Activated naive CD4-positive, alpha-beta T cell treated with anti-CD3 and anti-CD28 coated beads, Interleukin-2, amount 50 U/mL, for 24 hours (primary cell): ENCODE data around the gene EPRS1.
"Not testable (repeated sequence)": the region's sequence is repeated elsewhere in the genome, so short reads cannot be mapped to it uniquely, and the experiment has no call there.

Source experiments
- H3K27ac Mint-ChIP-seq: one replicate; pipeline ENCODE4 v1.8.0; 2021; ENCODE audit warnings: mild to moderate bottlenecking, mixed read lengths
- H3K27me3 Mint-ChIP-seq: one replicate; pipeline ENCODE4 v1.8.0; 2021; ENCODE audit warnings: mixed read lengths
- H3K36me3 Mint-ChIP-seq: one replicate; pipeline ENCODE4 v1.8.0; 2021; ENCODE audit warnings: mixed read lengths
- H3K4me1 Mint-ChIP-seq: one replicate; pipeline ENCODE4 v1.8.0; 2021; ENCODE audit warnings: mixed read lengths
- H3K4me3 Mint-ChIP-seq: one replicate; pipeline ENCODE4 v1.8.0; 2021; ENCODE audit warnings: mild to moderate bottlenecking, mixed read lengths
- H3K9me3 Mint-ChIP-seq: one replicate; pipeline ENCODE4 v1.8.0; 2021; ENCODE audit warnings: mixed read lengths

EPRS1 gene

DNA sequence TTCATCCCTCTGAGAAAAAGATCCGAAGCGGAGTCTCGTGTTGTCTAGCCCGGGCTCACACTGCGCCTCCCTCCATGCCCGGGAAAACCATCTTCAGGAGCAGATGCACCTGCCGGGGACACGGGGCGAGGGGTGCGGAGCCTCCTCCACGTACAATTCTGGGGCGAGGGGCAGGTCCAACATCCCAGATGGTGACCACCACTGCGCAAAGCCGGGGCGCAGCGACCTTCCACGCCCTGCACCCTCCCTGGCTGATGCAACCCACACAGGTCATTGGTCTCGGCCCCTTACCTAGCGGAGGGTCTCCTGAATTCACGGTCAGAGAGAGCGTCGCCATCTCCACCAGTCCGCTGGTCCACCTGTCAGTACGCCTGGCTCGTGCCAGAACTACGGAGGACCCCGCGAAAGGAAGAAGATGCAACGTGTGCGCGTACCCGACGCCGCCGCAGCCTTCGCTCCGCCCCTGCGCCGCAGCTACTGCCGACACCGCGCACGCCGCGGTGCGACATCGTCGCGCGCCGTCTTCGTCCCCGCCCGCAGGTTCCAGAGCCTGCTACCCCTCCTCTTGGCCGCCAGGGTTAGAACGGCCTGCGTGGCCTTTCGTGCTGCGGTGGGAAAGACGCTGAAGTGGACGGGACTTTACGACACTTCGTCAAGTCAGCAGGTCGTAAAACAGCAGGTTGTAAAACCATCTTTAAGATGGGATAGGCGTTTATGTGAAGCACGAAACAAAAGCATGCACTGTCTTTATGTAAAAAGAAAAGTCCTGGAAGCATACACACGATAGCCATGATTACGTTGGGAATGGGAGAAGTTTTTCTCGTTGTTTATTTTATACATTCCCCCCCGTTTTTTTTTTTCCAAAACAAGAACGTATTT, at the start of gene EPRS1:
TSS of gene EPRS1 (minus strand) at position 454 of the 879 bp plus-strand sequence. CDS start at position 337, 117 bp downstream.
- peaks cover 7% of the 10 kb centered on the region for H3K36me3 Mint-ChIP-seq
- peak within 1 kb of the TSS; percentile 97 for H3K4me3 Mint-ChIP-seq

GRCh38 chr1:220094016-220094911, 48.0 kb upstream of the EPRS1 start, which contains the start of gene IARS2:
Gene IARS2, plus strand, starts transcription at chr1:220094132. Its CDS starts 85 bp downstream, at chr1:220094217.
- Mint-ChIP-seq H3K4me3 (peak within 1 kb of the TSS; percentile 73), H3K36me3 (peaks cover 9% of the 10 kb centered on the region), H3K27me3 (no peaks in the 10 kb centered on the region), H3K9me3 (no peaks in the 10 kb centered on the region), H3K27ac (peak within 1 kb of the TSS; percentile 62), H3K4me1 (peaks cover 41% of the 10 kb centered on the region)

More for the DNA sequence above, at the start of gene EPRS1:
- Mint-ChIP-seq H3K4me1 (peaks cover 32% of the 10 kb centered on the region), H3K27me3 (no peaks in the 10 kb centered on the region), H3K9me3 (no peaks in the 10 kb centered on the region), H3K27ac (peak within 1 kb of the TSS; percentile 99)

GRCh38 chr1:220093361-220094015, 47.2 kb upstream of the EPRS1 start:
- Mint-ChIP-seq H3K4me1 (peaks cover 41% of the 10 kb centered on the region), H3K36me3 (peaks cover 9% of the 10 kb centered on the region), H3K9me3 (no peaks in the 10 kb centered on the region), H3K27me3 (no peaks in the 10 kb centered on the region), H3K4me3 (no peak overlapping the region), H3K27ac (peak overlapping the region; percentile 62)

DNA sequence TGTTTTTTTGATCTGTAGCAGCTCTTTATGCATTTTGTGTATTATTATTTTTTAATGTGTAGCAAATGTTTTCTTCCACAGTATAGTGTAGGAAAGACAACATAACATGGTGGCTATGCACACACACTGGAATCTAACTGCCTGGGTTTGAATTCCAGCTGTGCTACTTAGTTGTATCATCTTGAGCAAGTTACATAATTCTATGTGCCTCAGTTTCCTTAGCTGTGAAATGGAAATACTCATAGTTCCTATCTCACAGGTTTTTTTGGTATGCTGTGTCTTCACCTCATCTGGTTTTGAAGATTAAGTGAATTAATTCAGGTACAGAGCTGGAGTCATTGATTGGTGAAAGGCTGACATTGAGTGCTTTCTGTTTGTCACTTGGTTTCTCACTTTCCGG, 46.4 kb upstream of the EPRS1 start:
- Mint-ChIP-seq H3K4me3 (no peak overlapping the region), H3K27ac (peak overlapping the region; percentile 68)

GRCh38 chr1:220089650-220090556, 43.6 kb upstream of the EPRS1 start, which contains the start of gene BPNT1:
Gene BPNT1, minus strand, starts transcription at chr1:220089788. Its CDS starts 9,942 bp downstream, at chr1:220079846.
- Mint-ChIP-seq H3K27me3 (no peaks in the 10 kb centered on the region), H3K27ac (peak within 1 kb of the TSS; percentile 98), H3K9me3 (no peaks in the 10 kb centered on the region), H3K4me1 (peaks cover 28% of the 10 kb centered on the region), H3K36me3 (no peaks in the 10 kb centered on the region), H3K4me3 (peak within 1 kb of the TSS; percentile 95)

More for the DNA sequence above, 46.4 kb upstream of the EPRS1 start:
- Mint-ChIP-seq H3K4me1 (peaks cover 36% of the 10 kb centered on the region), H3K27me3 (no peaks in the 10 kb centered on the region), H3K9me3 (no peaks in the 10 kb centered on the region), H3K36me3 (peaks cover 4% of the 10 kb centered on the region)

GRCh38 chr1:220086261-220086686, 40.0 kb upstream of the EPRS1 start:
- H3K9me3 Mint-ChIP-seq, H3K4me3 Mint-ChIP-seq, H3K27ac Mint-ChIP-seq, H3K27me3 Mint-ChIP-seq, H3K36me3 Mint-ChIP-seq: not testable (repeated sequence)
- peaks cover 18% of the 10 kb centered on the region for H3K4me1 Mint-ChIP-seq

DNA sequence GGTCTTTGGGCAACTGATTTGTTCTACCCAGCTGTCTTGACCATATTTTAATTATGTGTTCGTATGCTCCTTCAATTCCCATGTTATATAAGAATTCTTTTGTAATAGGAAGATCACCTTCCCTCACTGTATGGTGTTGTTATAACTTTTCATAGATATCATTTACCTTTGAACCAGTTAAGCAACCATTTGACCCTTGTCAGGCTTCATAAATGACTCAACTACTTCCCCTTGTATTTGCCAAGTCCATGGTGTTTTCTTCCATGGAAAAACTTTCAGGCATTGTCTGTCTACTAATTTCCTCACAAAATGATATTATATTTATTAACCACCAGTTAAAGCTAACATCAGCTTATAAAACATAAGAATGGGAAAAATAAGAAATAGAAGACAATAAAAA, 38.2 kb upstream of the EPRS1 start:
- H3K4me3 Mint-ChIP-seq = no peak overlapping the region
- H3K9me3 Mint-ChIP-seq = no peaks in the 10 kb centered on the region
- H3K27ac Mint-ChIP-seq = no peak overlapping the region
- H3K27me3 Mint-ChIP-seq = no peaks in the 10 kb centered on the region
- H3K36me3 Mint-ChIP-seq = peaks cover 5% of the 10 kb centered on the region
- H3K4me1 Mint-ChIP-seq = peaks cover 14% of the 10 kb centered on the region

GRCh38 chr1:220077887-220078286, 31.6 kb upstream of the EPRS1 start:
- Mint-ChIP-seq H3K4me3 (no peak overlapping the region), H3K27me3 (no peaks in the 10 kb centered on the region), H3K9me3 (no peaks in the 10 kb centered on the region), H3K36me3 (peaks cover 9% of the 10 kb centered on the region), H3K27ac (no peak overlapping the region), H3K4me1 (peaks cover 6% of the 10 kb centered on the region)

GRCh38 chr1:220076861-220077762, 30.8 kb upstream of the EPRS1 start:
- H3K4me3 Mint-ChIP-seq = no peak overlapping the region
- peaks cover 12% of the 10 kb centered on the region for H3K36me3 Mint-ChIP-seq
- no peaks in the 10 kb centered on the region for H3K27me3 Mint-ChIP-seq
- H3K27ac Mint-ChIP-seq = no peak overlapping the region
- H3K9me3 Mint-ChIP-seq = no peaks in the 10 kb centered on the region
- peaks cover 6% of the 10 kb centered on the region for H3K4me1 Mint-ChIP-seq

DNA sequence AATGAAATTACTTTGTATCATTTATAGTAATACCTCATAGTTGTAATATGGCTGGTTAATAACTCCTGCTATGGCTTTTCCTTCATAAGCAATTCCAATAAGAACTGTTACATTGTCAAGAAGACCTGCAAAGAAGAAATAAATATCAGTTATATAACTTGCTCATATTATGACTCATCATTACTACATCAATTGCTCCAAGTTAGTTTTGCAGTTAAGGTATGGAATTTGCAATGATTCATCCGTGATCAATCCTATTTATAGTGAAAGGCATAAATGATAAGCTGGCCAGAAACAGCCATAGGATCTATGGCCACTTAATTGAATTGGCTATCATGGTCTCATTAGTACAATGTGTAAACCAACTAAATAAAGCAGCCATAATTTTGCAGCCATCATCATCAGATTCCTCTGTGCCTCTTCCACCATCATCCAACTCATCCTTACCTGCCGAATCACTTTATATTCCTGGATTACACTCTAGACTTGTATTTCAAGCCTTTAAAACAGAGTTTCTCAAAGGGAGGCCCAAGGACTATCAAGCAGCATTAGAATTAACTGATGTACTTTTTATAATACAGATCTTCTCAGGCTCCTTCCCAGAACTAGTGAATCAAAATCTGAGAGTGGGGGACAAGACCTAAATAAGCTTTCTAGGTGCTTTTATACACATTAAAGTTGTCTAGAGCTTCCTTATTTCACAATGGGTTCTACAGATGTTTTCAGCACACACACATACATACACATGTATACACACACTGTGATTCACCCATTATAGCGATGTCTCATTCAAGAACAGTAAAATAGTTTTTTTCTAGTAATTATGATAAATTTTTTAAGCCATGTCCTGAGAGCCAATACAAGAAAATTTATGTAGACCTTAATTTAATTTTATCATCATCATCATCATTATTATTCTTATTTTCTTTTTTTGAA, 21.2 kb upstream of the EPRS1 start:
- H3K27ac Mint-ChIP-seq = no peak overlapping the region
- peaks cover 20% of the 10 kb centered on the region for H3K36me3 Mint-ChIP-seq
- H3K27me3 Mint-ChIP-seq = no peaks in the 10 kb centered on the region
- no peak overlapping the region for H3K4me3 Mint-ChIP-seq
- H3K9me3 Mint-ChIP-seq = no peaks in the 10 kb centered on the region
- no peaks in the 10 kb centered on the region for H3K4me1 Mint-ChIP-seq

GRCh38 chr1:220062629-220063028, 16.3 kb upstream of the EPRS1 start:
- no peak overlapping the region for H3K27ac Mint-ChIP-seq

DNA sequence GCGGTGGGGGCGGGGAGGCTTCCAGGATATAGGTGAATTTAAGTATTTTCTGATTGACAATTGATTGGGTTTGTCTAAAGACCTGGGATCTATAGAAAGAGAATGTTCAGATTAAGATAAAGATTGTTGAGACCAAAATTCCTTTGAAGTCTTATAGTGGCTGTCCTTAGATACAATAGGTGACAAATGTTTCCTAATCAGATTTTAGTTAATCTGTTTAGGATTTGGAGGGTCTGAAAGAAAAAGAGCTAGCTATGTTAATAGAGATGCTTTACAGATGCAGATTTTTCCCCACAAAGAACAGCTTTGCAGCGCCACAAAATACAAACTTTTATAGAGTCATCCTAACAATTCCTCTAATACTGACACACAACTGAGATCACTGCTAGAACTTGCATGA, 14.6 kb upstream of the EPRS1 start:
- Mint-ChIP-seq H3K4me3 (no peak overlapping the region), H3K27ac (no peak overlapping the region), H3K9me3 (no peaks in the 10 kb centered on the region), H3K36me3 (peaks cover 21% of the 10 kb centered on the region), H3K27me3 (no peaks in the 10 kb centered on the region), H3K4me1 (no peaks in the 10 kb centered on the region)

More at GRCh38 chr1:220062629-220063028, 16.3 kb upstream of the EPRS1 start:
- Mint-ChIP-seq H3K36me3 (peaks cover 21% of the 10 kb centered on the region), H3K27me3 (no peaks in the 10 kb centered on the region), H3K4me1 (no peaks in the 10 kb centered on the region), H3K4me3 (no peak overlapping the region), H3K9me3 (no peaks in the 10 kb centered on the region)

DNA sequence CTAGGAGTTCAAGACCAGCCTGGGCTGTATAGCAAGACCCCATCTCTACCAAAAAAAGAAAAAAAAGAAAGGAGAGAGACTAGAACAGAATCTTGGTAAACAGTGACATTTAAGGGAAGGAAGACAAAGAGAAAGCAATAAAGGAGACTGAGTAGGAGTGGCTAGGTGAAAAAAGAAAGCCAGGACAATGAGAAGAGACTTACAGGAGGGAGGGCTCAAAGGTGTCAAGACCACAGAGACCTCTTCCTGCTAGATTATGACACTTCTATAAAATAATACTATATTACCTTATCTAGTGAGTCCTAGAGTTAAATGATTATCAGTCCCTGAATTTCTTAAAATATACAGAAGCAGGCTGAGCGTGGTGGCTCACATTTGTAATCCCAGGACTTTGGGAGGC, 10.1 kb upstream of the EPRS1 start:
- H3K36me3 Mint-ChIP-seq = peaks cover 4% of the 10 kb centered on the region
- peak overlapping the region; percentile 37 for H3K27ac Mint-ChIP-seq
- H3K4me3 Mint-ChIP-seq = no peak overlapping the region
- H3K9me3 Mint-ChIP-seq = no peaks in the 10 kb centered on the region
- H3K27me3 Mint-ChIP-seq = no peaks in the 10 kb centered on the region
- no peaks in the 10 kb centered on the region for H3K4me1 Mint-ChIP-seq
